MM.1S (cell line): Measurements from ENCODE around the gene CHRNA1.

Source experiments
- DNase-seq: peaks from one replicate; pipeline ENCODE4 v3.0.0-alpha.2; 2015
- H2AFZ ChIP-seq: fragments of 300-600 bp; sonication (generic); 2 replicates; pipeline ENCODE4 v1.6.0; 2016; ENCODE audit warnings: antibody characterized with exemption, low read length
- H3F3A ChIP-seq: fragments of 300-600 bp; sonication (generic); 2 replicates; pipeline ENCODE4 v1.6.1; 2016; ENCODE audit warnings: mild to moderate bottlenecking, antibody characterized with exemption, low read length, moderate library complexity, mixed read lengths; ENCODE audit not compliant: insufficient read depth
- H3K27ac ChIP-seq: fragments of 300-600 bp; sonication (generic); 2 replicates; pipeline ENCODE4 v1.5.1; 2016; ENCODE audit warnings: mild to moderate bottlenecking, low read length
- H3K27me3 ChIP-seq: fragments of 300-600 bp; sonication (generic); replicated peaks from 2 replicates; pipeline ENCODE4 v1.6.0; 2016; ENCODE audit warnings: low read length; ENCODE audit not compliant: insufficient read depth
- H3K36me3 ChIP-seq: fragments of 300-600 bp; sonication (generic); replicated peaks from 2 replicates; pipeline ENCODE4 v1.6.1; 2016; ENCODE audit warnings: mild to moderate bottlenecking, low read length, mixed read lengths; ENCODE audit not compliant: insufficient read depth
- H3K4me1 ChIP-seq: fragments of 300-600 bp; sonication (generic); 2 replicates; pipeline ENCODE4 v1.6.1; 2016; ENCODE audit warnings: low read length, mixed read lengths
- H3K4me2 ChIP-seq: fragments of 300-600 bp; sonication (generic); 2 replicates; pipeline ENCODE4 v1.6.0; 2016; ENCODE audit warnings: low read depth, low read length
- H3K4me3 ChIP-seq: fragments of 300-600 bp; sonication (generic); 2 replicates; pipeline ENCODE4 v1.5.1; 2016; ENCODE audit warnings: low read length, mixed read lengths
- H3K79me2 ChIP-seq: fragments of 300-600 bp; sonication (generic); 2 replicates; pipeline ENCODE4 v1.6.1; 2016; ENCODE audit warnings: mixed run types, low read length, mixed read lengths
- H3K9ac ChIP-seq: fragments of 300-600 bp; sonication (generic); 2 replicates; pipeline ENCODE4 v1.6.1; 2016; ENCODE audit warnings: low read length, mixed read lengths
- H3K9me2 ChIP-seq: fragments of 300-600 bp; sonication (generic); replicated peaks from 2 replicates; pipeline ENCODE4 v1.6.1; 2016; ENCODE audit warnings: mild to moderate bottlenecking, low read length, mixed read lengths; ENCODE audit not compliant: insufficient read depth
- H3K9me3 ChIP-seq: fragments of 300-600 bp; sonication (generic); replicated peaks from 2 replicates; pipeline ENCODE4 v1.6.1; 2016; ENCODE audit warnings: mild to moderate bottlenecking, low read length, mixed read lengths; ENCODE audit not compliant: insufficient read depth
- H4K20me1 ChIP-seq: fragments of 300-600 bp; sonication (generic); 2 replicates; pipeline ENCODE4 v1.6.1; 2016; ENCODE audit warnings: mild to moderate bottlenecking, low read length, moderate library complexity, mixed read lengths; ENCODE audit not compliant: insufficient read depth
- CTCF ChIP-seq: fragments of 300-600 bp; sonication (generic); IDR thresholded peaks from 2 replicates; pipeline ENCODE4 v1.5.1; 2016; ENCODE audit warnings: antibody characterized with exemption, low read length, mixed read lengths
- EZH2 ChIP-seq: fragments of 300-600 bp; sonication (generic); optimal IDR thresholded peaks from 2 replicates; pipeline ENCODE3; 2017; ENCODE audit warnings: low read depth, mild to moderate bottlenecking, antibody characterized with exemption, low read length, mixed read lengths
- EZH2phosphoT487 ChIP-seq: fragments of 300-600 bp; sonication (generic); IDR thresholded peaks from 2 replicates; pipeline ENCODE4 v1.6.1; 2018; ENCODE audit warnings: antibody characterized with exemption, low read length

CHRNA1 gene

GRCh38 chr2:174805803-174806202 lies 41.5 kb upstream of the CHRNA1 start:
- Histone ChIP-seq H3F3A (no peaks in the 10 kb centered on the region), H3K4me2 (no peak overlapping the region), H3K9me3 (no peaks in the 10 kb centered on the region)

GRCh38 chr2:174802459-174802858 lies 38.2 kb upstream of the CHRNA1 start:
- H3K9me2 ChIP-seq, result no peaks in the 10 kb centered on the region
- no peaks in the 10 kb centered on the region for H3F3A ChIP-seq
- H3K4me1 ChIP-seq, result no peaks in the 10 kb centered on the region
- no peaks in the 10 kb centered on the region for H3K36me3 ChIP-seq
- H3K27ac ChIP-seq, result no peak overlapping the region
- no peaks in the 10 kb centered on the region for H3K27me3 ChIP-seq
- DNase-seq, result no peak
- no peak overlapping the region for H3K9ac ChIP-seq
- H4K20me1 ChIP-seq, result no peaks in the 10 kb centered on the region
- no peak overlapping the region for H3K4me3 ChIP-seq
- TF ChIP-seq EZH2phosphoT487, result no peak
- no peaks in the 10 kb centered on the region for H3K9me3 ChIP-seq
- no peak overlapping the region for H3K4me2 ChIP-seq
- H3K79me2 ChIP-seq, result no peaks in the 10 kb centered on the region
- H2AFZ ChIP-seq, result no peak overlapping the region

More at GRCh38 chr2:174805803-174806202, 41.5 kb upstream of the CHRNA1 start:
- TF ChIP-seq EZH2 (no peak), EZH2phosphoT487 (no peak), CTCF (no peak)
- H3K9ac ChIP-seq, result no peak overlapping the region
- no peaks in the 10 kb centered on the region for H3K36me3 ChIP-seq
- no peak overlapping the region for H3K27ac ChIP-seq
- H3K4me3 ChIP-seq, result no peak overlapping the region
- H4K20me1 ChIP-seq, result no peaks in the 10 kb centered on the region
- no peak overlapping the region for H2AFZ ChIP-seq
- H3K27me3 ChIP-seq, result no peaks in the 10 kb centered on the region
- H3K9me2 ChIP-seq, result no peaks in the 10 kb centered on the region
- DNase-seq, result no peak
- H3K4me1 ChIP-seq, result no peaks in the 10 kb centered on the region
- no peaks in the 10 kb centered on the region for H3K79me2 ChIP-seq

- no peaks in the 10 kb centered on the region for H3K27me3 ChIP-seq
- no peaks in the 10 kb centered on the region for H3K9me2 ChIP-seq
- H3K4me2 ChIP-seq, result no peak overlapping the region
- no peaks in the 10 kb centered on the region for H3K79me2 ChIP-seq
- no peak for TF ChIP-seq EZH2phosphoT487
- TF ChIP-seq EZH2, result no peak
- TF ChIP-seq CTCF, result no peak
- no peaks in the 10 kb centered on the region for H3F3A ChIP-seq
- no peaks in the 10 kb centered on the region for H4K20me1 ChIP-seq
- H3K4me3 ChIP-seq, result no peak overlapping the region
- H3K27ac ChIP-seq, result no peak overlapping the region
- no peaks in the 10 kb centered on the region for H3K36me3 ChIP-seq
- H2AFZ ChIP-seq, result no peak overlapping the region
- H3K4me1 ChIP-seq, result no peaks in the 10 kb centered on the region
- no peak overlapping the region for H3K9ac ChIP-seq
- no peaks in the 10 kb centered on the region for H3K9me3 ChIP-seq
- DNase-seq, result no peak
Measured at GRCh38 chr2:174800436-174801205, 36.3 kb upstream of the CHRNA1 start.

GRCh38 chr2:174798801-174799200 lies 34.5 kb upstream of the CHRNA1 start:
- H3K4me1 ChIP-seq, result peaks cover 5% of the 10 kb centered on the region; the same call in 1 of the 2 replicates
- H3K27me3 ChIP-seq, result no peaks in the 10 kb centered on the region
- H3K9me2 ChIP-seq, result no peaks in the 10 kb centered on the region
- no peak overlapping the region for H3K4me3 ChIP-seq
- H3K36me3 ChIP-seq, result no peaks in the 10 kb centered on the region
- DNase-seq, result no peak
- H3K9me3 ChIP-seq, result no peaks in the 10 kb centered on the region
- no peaks in the 10 kb centered on the region for H3F3A ChIP-seq
- no peaks in the 10 kb centered on the region for H3K79me2 ChIP-seq
- no peak overlapping the region for H3K27ac ChIP-seq
- H3K4me2 ChIP-seq, result no peak overlapping the region
- H3K9ac ChIP-seq, result no peak overlapping the region
- TF ChIP-seq CTCF (no peak), EZH2 (no peak), EZH2phosphoT487 (no peak)
- no peak overlapping the region for H2AFZ ChIP-seq
- no peaks in the 10 kb centered on the region for H4K20me1 ChIP-seq
